Measurements from ENCODE around the gene LRRC75A.
"Not testable (repeated sequence)": the region's sequence is repeated elsewhere in the genome, so short reads cannot be mapped to it uniquely, and the experiment has no call there.

Gene LRRC75A, protein sequence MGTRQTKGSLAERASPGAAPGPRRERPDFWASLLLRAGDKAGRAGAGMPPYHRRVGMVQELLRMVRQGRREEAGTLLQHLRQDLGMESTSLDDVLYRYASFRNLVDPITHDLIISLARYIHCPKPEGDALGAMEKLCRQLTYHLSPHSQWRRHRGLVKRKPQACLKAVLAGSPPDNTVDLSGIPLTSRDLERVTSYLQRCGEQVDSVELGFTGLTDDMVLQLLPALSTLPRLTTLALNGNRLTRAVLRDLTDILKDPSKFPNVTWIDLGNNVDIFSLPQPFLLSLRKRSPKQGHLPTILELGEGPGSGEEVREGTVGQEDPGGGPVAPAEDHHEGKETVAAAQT

DNA sequence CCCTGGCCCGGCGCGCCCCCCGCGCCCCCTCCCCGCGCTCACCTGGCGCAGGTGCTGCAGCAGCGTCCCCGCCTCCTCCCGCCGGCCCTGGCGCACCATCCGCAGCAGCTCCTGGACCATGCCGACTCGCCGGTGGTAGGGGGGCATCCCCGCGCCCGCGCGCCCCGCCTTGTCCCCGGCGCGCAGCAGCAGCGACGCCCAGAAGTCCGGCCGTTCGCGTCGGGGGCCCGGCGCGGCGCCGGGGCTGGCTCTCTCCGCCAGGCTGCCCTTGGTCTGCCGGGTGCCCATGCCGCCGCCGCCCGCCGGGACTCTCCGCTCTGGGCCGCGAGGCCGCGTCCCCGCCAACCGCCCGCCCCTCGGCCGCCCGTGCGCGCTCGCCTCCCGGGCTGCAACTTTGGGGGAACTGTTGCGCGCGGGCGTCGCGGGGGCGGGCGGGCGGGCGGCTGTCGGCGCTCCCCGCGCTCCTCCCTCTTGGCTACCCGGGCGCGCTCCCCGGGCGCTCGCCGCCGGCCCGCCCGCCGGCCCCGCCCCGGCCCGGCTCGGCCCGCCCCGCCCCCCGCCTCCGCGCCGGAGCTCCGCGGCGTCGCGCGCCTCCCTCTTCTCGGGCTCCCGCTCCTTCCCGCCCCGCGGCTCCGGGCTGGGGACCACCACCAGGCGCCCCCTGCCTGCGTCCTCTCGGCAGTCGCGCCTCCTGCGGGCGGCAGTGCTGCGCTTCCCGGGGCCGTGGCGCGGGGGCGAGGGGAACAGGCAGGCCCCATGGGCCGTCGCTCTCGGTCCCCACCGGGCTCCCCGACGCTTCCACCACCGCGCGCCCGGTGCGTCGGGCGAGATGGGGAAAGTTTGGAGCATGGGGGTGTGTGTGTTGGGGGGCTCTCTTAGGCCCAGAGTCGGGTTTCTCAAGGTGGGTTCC is at the start of gene LRRC75A:
TSS of gene LRRC75A (minus strand) at position 491 of the 910 bp plus-strand sequence. CDS start at position 288, 203 bp downstream.
- peak; percentile 8 to 13 for DNase-seq (ENCODE audit: low read depth in 2 of 2, low spot score in 1 of 2)

DNA sequence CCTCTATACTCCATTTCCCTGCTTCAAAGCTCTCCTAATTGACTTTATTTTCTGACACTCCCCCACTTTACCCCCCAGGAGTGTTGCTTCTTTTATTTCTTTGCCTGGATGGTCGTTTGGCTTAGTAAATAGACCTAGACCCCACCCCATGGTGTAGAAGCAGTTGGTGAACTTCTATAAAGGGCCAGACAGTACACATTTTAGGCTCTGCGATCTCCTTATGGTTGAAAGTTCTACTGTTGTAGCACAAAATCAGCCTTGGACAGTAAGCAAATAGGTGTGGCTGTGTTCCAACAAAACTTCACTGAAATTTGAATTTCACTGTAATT is 45.1 kb upstream of the LRRC75A start:
- no peak for DNase-seq (ENCODE audit: low read depth in 2 of 2, low spot score in 1 of 2)

GRCh38 chr17:16534236-16534635 is 42.2 kb upstream of the LRRC75A start:
- DNase-seq (ENCODE audit: low read depth in 2 of 2, low spot score in 1 of 2): no peak

- DNase-seq (ENCODE audit: low read depth in 2 of 2, low spot score in 1 of 2): no peak
Observed at GRCh38 chr17:16529906-16530305, 37.9 kb upstream of the LRRC75A start.

- no peak for DNase-seq (ENCODE audit: low read depth in 2 of 2, low spot score in 1 of 2)
Observed at GRCh38 chr17:16527298-16527697, 35.3 kb upstream of the LRRC75A start.

GRCh38 chr17:16525556-16525955 is 33.6 kb upstream of the LRRC75A start:
- not testable (repeated sequence) for DNase-seq (ENCODE audit: low read depth in 2 of 2, low spot score in 1 of 2)

DNA sequence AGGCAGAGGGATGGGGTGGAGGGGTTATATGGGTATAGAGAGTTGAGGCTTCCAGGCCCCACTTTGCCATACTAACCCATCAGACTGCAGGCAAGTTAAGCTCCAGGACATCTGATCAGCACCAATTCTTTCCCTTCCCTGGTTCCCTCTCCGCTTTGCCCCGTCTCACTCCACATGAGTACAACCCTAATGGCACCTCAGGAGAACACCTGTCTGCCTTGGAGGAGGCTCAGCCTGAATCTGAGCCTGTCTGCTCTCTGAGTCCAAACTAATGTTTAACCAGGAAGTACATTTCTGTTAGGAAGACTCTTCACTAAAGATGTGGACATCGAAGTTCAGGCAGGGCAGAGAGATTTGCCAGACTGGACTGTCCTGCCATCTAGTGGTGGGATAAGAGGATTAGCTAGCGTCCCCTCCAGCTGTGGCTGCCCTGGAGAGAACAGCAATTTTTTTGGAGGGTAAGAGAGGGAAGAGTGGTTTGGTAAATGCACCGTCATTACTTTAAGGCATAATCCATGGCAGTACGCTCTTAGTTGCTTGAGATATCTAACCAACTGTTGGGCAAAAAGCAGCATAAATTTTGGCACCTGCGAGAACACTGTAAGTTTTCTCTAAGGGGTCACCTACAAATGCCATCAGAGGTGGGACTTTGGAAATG is 29.2 kb upstream of the LRRC75A start:
- peak in 1 of 2 donors; percentile 37 for DNase-seq (ENCODE audit: low read depth in 2 of 2, low spot score in 1 of 2)

- no peak for DNase-seq (ENCODE audit: low read depth in 2 of 2, low spot score in 1 of 2)
Observed at GRCh38 chr17:16519021-16519420, 27.0 kb upstream of the LRRC75A start.

GRCh38 chr17:16517477-16517876 is 25.5 kb upstream of the LRRC75A start:
- no peak for DNase-seq (ENCODE audit: low read depth in 2 of 2, low spot score in 1 of 2)

GRCh38 chr17:16516594-16517051 is 24.6 kb upstream of the LRRC75A start:
- no peak for DNase-seq (ENCODE audit: low read depth in 2 of 2, low spot score in 1 of 2)

- DNase-seq (ENCODE audit: low read depth in 2 of 2, low spot score in 1 of 2): no peak
Observed at GRCh38 chr17:16515933-16516332, 23.9 kb upstream of the LRRC75A start.

DNA sequence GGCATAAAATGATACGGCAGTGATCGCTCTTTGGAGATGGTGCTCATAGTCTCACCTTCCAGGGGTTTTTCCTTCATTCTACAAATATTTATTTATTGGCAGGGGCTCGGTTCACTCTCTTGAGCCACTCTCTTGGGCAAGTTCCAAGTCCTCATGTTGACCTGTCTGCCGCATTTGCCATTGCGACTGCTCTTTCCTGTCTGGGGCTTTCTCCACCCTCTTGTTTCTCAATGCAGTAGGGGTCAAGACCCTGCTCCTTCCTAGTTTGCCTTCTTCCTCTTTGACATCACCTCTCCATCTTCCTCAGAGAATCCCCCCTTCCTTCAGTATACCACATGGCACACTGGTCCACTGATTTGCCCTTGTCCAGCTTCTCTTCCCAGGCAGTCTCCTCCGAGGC is 21.9 kb upstream of the LRRC75A start:
- DNase-seq (ENCODE audit: low read depth in 2 of 2, low spot score in 1 of 2): no peak

DNA sequence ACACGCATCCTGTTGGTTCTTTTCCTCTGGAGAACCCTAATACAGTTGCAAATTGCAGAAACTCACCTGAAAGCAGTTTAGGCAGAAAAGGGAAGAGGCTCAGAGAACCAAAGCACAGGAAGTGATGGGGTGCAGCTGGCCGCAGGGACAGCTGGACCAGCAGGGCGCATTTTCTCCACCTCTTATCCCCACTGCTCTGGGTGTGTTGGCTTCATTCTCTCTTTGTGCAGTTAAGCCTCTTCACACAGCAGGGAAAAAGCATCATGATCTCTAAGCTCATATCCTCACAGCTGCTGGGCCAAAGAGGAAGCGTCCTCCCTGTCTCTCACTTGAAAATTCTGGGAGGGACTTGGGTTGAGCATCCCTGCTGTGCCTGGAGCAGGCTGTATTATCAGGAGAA is 20.0 kb upstream of the LRRC75A start:
- DNase-seq (ENCODE audit: low read depth in 2 of 2, low spot score in 1 of 2): no peak

DNA sequence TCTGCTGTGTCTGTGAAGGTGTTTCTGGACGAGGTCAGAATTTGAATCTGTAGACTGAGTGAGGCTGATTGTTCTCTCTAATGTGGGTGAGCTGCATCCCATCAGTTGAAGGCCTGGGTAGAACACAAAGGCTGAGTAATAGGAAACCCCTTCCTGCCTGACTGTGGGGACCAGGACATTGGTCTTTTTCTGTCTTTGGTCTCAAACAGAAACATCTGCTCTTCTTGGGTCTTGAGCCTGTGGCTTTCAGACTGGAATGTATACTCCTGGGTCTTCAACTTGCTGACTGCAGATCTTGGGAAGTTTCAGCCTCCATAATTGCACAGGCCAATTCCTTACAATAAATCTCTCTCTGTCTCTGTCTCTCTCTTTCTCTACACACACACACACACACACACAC is 19.6 kb upstream of the LRRC75A start:
- no peak for DNase-seq (ENCODE audit: low read depth in 2 of 2, low spot score in 1 of 2)

DNA sequence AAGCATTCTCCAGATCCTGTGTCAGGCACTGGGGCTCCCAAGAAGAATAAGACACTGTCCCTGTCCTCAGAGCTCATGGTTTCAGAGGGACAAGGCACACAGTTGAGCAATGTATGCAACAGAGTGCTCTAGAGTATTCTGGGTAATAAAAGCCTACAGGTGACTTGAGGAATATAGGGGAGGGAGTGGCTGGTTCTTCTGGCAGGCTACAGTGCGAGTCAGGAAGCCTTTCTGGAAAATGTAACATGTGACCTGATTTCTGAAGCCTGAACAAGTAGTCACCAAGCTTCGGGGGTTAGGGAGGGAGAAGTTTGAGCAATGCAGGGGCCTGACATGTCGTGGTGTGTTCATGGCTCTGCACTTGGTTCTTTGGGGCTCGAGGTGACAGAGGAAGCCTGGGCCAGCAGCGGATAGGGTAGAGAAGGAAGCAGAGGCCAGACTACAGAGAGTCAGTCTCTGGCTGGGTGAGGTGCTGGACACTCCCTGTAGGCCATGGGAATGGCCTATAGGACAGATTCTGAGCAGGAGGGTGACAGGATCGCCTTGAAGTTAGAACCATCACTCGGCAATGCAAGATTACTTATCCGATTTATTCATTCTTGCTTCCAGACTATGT is 16.0 kb upstream of the LRRC75A start:
- DNase-seq (ENCODE audit: low read depth in 2 of 2, low spot score in 1 of 2): no peak

DNA sequence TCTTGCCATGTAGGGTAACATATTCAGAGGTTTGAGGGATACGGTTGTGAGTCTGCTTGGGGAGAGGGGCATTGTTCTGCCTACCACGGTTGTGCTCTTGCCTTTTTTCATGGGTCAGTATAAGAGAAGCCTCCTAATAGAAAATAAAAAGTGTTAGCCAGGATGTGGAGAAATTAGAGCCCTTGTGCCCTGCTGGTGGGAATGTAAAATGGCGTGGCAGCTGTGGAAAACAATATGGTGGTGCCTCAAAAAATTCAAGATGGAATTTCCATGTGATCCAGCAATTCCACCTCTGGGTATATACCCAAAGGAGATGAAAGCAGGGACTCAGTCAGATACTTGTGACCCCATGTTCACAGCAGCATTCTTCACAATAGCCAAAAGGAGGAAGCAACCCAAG is 14.2 kb upstream of the LRRC75A start:
- no peak for DNase-seq (ENCODE audit: low read depth in 2 of 2, low spot score in 1 of 2)

GRCh38 chr17:16504984-16505383 is 13.0 kb upstream of the LRRC75A start:
- DNase-seq (ENCODE audit: low read depth in 2 of 2, low spot score in 1 of 2): no peak

GRCh38 chr17:16496820-16497489 is 5.0 kb upstream of the LRRC75A start:
- no peak for DNase-seq (ENCODE audit: low read depth in 2 of 2, low spot score in 1 of 2)

DNA sequence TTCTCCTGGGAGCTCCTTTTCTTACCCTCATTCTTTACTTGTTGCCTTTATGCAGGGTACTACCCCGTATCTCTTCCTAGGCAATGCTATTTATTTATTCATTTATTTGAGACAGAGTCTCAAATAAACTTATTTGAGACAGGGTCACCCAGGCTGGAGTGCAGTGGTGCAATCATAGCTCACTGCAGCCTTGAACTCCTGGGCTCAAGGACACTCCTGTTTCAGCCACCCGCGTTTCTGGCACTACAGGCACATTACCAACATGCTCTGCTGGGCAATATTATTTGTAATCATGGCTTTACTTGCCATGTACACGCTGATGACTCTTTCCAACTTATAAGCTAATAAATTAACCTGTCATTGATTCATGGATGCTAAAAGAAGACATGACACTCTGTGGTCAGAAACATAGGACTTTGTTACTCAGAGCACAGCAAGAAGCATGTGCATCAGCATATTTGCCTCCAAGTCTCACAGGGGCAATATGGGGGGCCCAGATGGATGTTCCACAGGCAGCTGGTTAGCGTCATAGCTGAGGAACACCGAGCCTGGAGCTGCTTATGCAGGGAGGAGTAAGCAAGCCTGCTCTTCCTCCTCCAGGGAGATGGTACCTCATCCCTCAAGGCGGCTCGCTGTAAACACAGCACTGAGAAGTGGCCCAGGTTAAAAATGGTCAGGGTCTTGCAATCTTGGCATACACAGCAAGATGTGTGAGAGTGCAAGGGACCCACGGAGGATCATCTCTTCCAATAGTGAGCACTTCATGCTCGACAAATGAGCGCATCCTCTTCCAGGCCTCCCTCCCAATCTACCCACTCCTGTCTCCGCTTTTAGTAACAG is 4.2 kb upstream of the LRRC75A start:
- DNase-seq (ENCODE audit: low read depth in 2 of 2, low spot score in 1 of 2): no peak

DNA sequence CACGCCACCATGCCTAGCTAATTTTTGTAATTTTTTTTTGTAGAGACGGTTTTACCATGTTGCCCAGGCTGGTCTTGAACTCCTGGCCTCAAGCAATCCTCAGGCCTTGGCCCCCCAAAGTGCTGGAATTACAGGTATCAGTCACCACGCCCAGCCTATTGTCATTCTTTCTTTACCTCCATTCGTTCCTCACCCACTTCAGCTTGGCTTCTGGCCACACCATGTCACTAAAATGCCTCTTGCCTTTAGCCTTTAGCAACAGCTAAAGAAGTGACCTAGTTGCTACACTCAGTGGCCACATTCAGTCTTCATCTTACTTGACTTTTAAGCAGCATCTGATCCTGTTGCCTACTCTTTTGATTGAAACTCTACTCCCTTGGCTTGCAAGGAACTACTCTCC is 3.6 kb upstream of the LRRC75A start:
- DNase-seq (ENCODE audit: low read depth in 2 of 2, low spot score in 1 of 2): no peak
